ENCODE measurements around the gene ZNF628.

The ZNF628 gene

GRCh38 chr19:55451163-55451964, 25.1 kb upstream of the ZNF628 start:
- peak in 1 of 5 donors; percentile 22 for DNase-seq

- peak in 1 of 5 donors; percentile 34 for DNase-seq
Observed at GRCh38 chr19:55451965-55452748, 24.3 kb upstream of the ZNF628 start.

- peak in 2 of 5 donors; percentile 31 to 39 for DNase-seq
Observed at GRCh38 chr19:55452749-55453346, 23.6 kb upstream of the ZNF628 start.

GRCh38 chr19:55453511-55454260, 22.7 kb upstream of the ZNF628 start:
- no peak for DNase-seq

GRCh38 chr19:55454787-55455243, 21.6 kb upstream of the ZNF628 start:
- peak in 3 of 5 donors; percentile 28 to 41 (median 34) for DNase-seq

- DNase-seq: no peak
Observed at GRCh38 chr19:55455576-55456235, 20.7 kb upstream of the ZNF628 start.

GRCh38 chr19:55456347-55456746, 20.1 kb upstream of the ZNF628 start:
- DNase-seq: no peak

GRCh38 chr19:55457683-55458457, 18.5 kb upstream of the ZNF628 start:
- DNase-seq: no peak

GRCh38 chr19:55459551-55459949, 16.9 kb upstream of the ZNF628 start:
- DNase-seq: no peak

GRCh38 chr19:55459950-55460657, 16.3 kb upstream of the ZNF628 start:
- DNase-seq: no peak

GRCh38 chr19:55460670-55461258, 15.7 kb upstream of the ZNF628 start:
- DNase-seq: peak in 1 of 5 donors; percentile 45

- peak; percentile 100 for DNase-seq
Observed at GRCh38 chr19:55461259-55461973, 15.0 kb upstream of the ZNF628 start, which contains the start of gene ISOC2. Gene ISOC2 (minus strand): TSS chr19:55461642. CDS start chr19:55456486, 5,156 bp downstream.

GRCh38 chr19:55461974-55462626, 14.3 kb upstream of the ZNF628 start:
- no peak for DNase-seq

GRCh38 chr19:55462722-55463121, 13.7 kb upstream of the ZNF628 start:
- no peak for DNase-seq

GRCh38 chr19:55463583-55464031, 12.8 kb upstream of the ZNF628 start:
- no peak for DNase-seq

- no peak for DNase-seq
Observed at GRCh38 chr19:55464039-55464661, 12.3 kb upstream of the ZNF628 start.

GRCh38 chr19:55464662-55465054, 11.8 kb upstream of the ZNF628 start, which contains the start of gene C19orf85:
Gene C19orf85 (minus strand): TSS chr19:55464751. CDS start chr19:55464554, 197 bp downstream.
- no peak for DNase-seq
